HepG2 (cell line): ENCODE data around the gene TOX2. TPM values are rescaled to one million over a fixed set of nuclear protein-coding genes. Genes with fewer than 3 reads are reported as not detected.

Experiments used
- ATAC-seq: fragments of 200-7000 bp; cut with Tn5 transposase; 3 replicates; pipeline ENCODE4 v1.9.1; 2020; ENCODE audit warnings: mild to moderate bottlenecking, moderate library complexity
- BruUV-seq: library from RNA; stranded (reverse); fragments of 400-500 nt; replicated peaks from 2 replicates; lab custom pipeline; 2021; lab: Mats Ljungman, UMichigan
- CTCF ChIA-PET: fragments of 300-600 bp; formaldehyde crosslinking; extraction: SDS; loops from one replicate; lab custom pipeline; 2021; ENCODE audit warnings: low total read pairs, inconsistent platforms, low intra/inter-chr PET ratio; lab: Yijun Ruan, JAX
- POLR2A ChIA-PET: fragments of 350-600 bp; sonication (Branson Sonifier 250); formaldehyde crosslinking; loops from one replicate; lab custom pipeline; 2020; ENCODE audit warnings: antibody characterized with exemption, inconsistent platforms; lab: Yijun Ruan, JAX
- DNase-seq: peaks from one replicate; pipeline ENCODE4 v3.0.0-alpha.2; 2015; ENCODE audit warnings: low spot score
- FAIRE-seq: peaks from 3 replicates; lab custom pipeline; 2011; peaks lifted over from hg19 to GRCh38; lab: Jason Lieb, UNC
- H2AFZ ChIP-seq: one replicate; pipeline ENCODE4 v1.6.1; 2011; ENCODE audit warnings: low read length, inconsistent platforms
- H3K27ac ChIP-seq: fragments of 300-600 bp; 3 replicates; pipeline ENCODE4 v1.8.0; 2011; ENCODE audit warnings: mixed run types, mild to moderate bottlenecking, mixed read lengths, low read length, inconsistent platforms; ENCODE audit not compliant: insufficient read depth; ENCODE audit errors: extremely low read length
- H3K27me3 ChIP-seq, 2 experiments: fragments of 200-600 bp in 1 of 2; 2 replicates in 1 of 2; 3 replicates in 1 of 2; pipeline versions ENCODE4 v1.6.0 to v1.8.0; 2011; ENCODE audit warnings: low read length in 2 of 2, mild to moderate bottlenecking in 2 of 2, moderate library complexity in 2 of 2, inconsistent platforms in 1 of 2; ENCODE audit not compliant: insufficient read depth in 2 of 2, control insufficient read depth in 1 of 2
- H3K36me3 ChIP-seq, 2 experiments: fragments of 200-600 bp in 1 of 2; replicated peaks in 1 of 2; 2 replicates in 1 of 2; 3 replicates in 1 of 2; pipeline versions ENCODE4 v1.5.1 to v1.8.0; 2011; ENCODE audit warnings: low read length in 2 of 2, inconsistent platforms in 1 of 2; ENCODE audit not compliant: insufficient read depth in 2 of 2, control insufficient read depth in 1 of 2
- H3K4me1 ChIP-seq: 2 replicates; pipeline ENCODE4 v1.5.1; 2012; ENCODE audit warnings: low read length, inconsistent platforms; ENCODE audit not compliant: insufficient read depth
- H3K4me2 ChIP-seq: 2 replicates; pipeline ENCODE4 v1.6.0; 2011; ENCODE audit warnings: low read depth, low read length, inconsistent platforms
- H3K4me3 ChIP-seq, 3 experiments: fragments of 200-600 bp in 1 of 3; sonication (generic), shearing (Covaris generic) in 1 of 3; replicated peaks in 1 of 3; 2 replicates each; pipeline ENCODE4 v1.5.1; 2011 to 2016; ENCODE audit warnings: low read length in 3 of 3, inconsistent platforms in 2 of 3, low read depth in 2 of 3, mild to moderate bottlenecking in 2 of 3, control low read depth in 1 of 3, mixed read lengths in 1 of 3; ENCODE audit not compliant: insufficient read depth in 1 of 3
- H3K79me2 ChIP-seq: one replicate; pipeline ENCODE4 v1.6.1; 2011; ENCODE audit warnings: low read length, inconsistent platforms; ENCODE audit not compliant: insufficient read depth
- H3K9ac ChIP-seq: 2 replicates; pipeline ENCODE4 v1.6.0; 2011; ENCODE audit warnings: mild to moderate bottlenecking, low read depth, low read length, inconsistent platforms; ENCODE audit not compliant: insufficient read depth
- H3K9me3 ChIP-seq: 2 replicates; pipeline ENCODE4 v1.5.1; 2012; ENCODE audit warnings: mild to moderate bottlenecking, low read length
- H4K20me1 ChIP-seq: 2 replicates; pipeline ENCODE4 v1.6.0; 2011; ENCODE audit warnings: inconsistent platforms, mild to moderate bottlenecking, low read length, moderate library complexity; ENCODE audit not compliant: insufficient read depth
- BCL6 ChIP-seq: IDR thresholded peaks from 2 replicates; pipeline ENCODE4 v1.6.1; 2016; ENCODE audit warnings: missing genetic modification reagents, missing compliant biosample characterization
- BCLAF1 ChIP-seq: fragments of 450-650 bp; IDR thresholded peaks from 2 replicates; pipeline ENCODE4 v1.6.1; 2017; ENCODE audit warnings: mild to moderate bottlenecking
- CREB1 ChIP-seq, 2 experiments: fragments of 450-650 bp in 1 of 2; IDR thresholded peaks; 2 replicates each; pipeline ENCODE4 v1.6.1; 2016 to 2017; ENCODE audit warnings: control low read depth in 1 of 2, mild to moderate bottlenecking in 1 of 2, missing compliant biosample characterization in 1 of 2, missing genetic modification characterization in 1 of 2
- DNMT3B ChIP-seq: conservative IDR thresholded peaks from 2 replicates; pipeline ENCODE4 v1.6.1; 2016; ENCODE audit warnings: missing biosample characterization, control low read depth
- NFKB2 ChIP-seq: sonication (generic); formaldehyde crosslinking; IDR thresholded peaks from 2 replicates; pipeline ENCODE4 v1.4.0; 2020; ENCODE audit warnings: missing genetic modification reagents, borderline replicate concordance
- RARA ChIP-seq: IDR thresholded peaks from 2 replicates; pipeline ENCODE4 v1.6.1; 2016; ENCODE audit warnings: missing genetic modification reagents, missing compliant biosample characterization
- REL ChIP-seq: sonication (generic); formaldehyde crosslinking; conservative IDR thresholded peaks from 2 replicates; pipeline ENCODE4 v1.8.0; 2022; ENCODE audit warnings: mild to moderate bottlenecking, missing genetic modification reagents, moderate library complexity
- SETDB1 ChIP-seq: sonication (generic); formaldehyde crosslinking; IDR thresholded peaks from 2 replicates; pipeline ENCODE4 v1.5.1; 2020; ENCODE audit warnings: missing genetic modification reagents, mild to moderate bottlenecking, borderline replicate concordance
- SMAD1 ChIP-seq: sonication (generic); formaldehyde crosslinking; IDR thresholded peaks from 2 replicates; pipeline ENCODE4 v1.4.0; 2020; ENCODE audit warnings: missing genetic modification reagents, low read depth, mild to moderate bottlenecking, borderline replicate concordance
- U2AF2 ChIP-seq: fragments of 200-400 bp; formaldehyde crosslinking; IDR thresholded peaks from 2 replicates; pipeline ENCODE4 v1.6.1; 2017; ENCODE audit warnings: low read depth, mild to moderate bottlenecking, low read length
- ZNF646 ChIP-seq: sonication (generic); formaldehyde crosslinking; IDR thresholded peaks from 2 replicates; pipeline ENCODE4 v1.9.0; 2021; ENCODE audit warnings: mild to moderate bottlenecking, missing genetic modification reagents
- ZZZ3 ChIP-seq: sonication (generic); formaldehyde crosslinking; IDR thresholded peaks from 2 replicates; pipeline ENCODE4 v1.4.0; 2020; ENCODE audit warnings: missing genetic modification reagents, mild to moderate bottlenecking, borderline replicate concordance
- WGBS: methylation state at CpG from one replicate; pipeline ENCODE4 v1.1.6; 2017; ENCODE audit warnings: low lambda C conversion rate; 5-methylcytosine and 5-hydroxymethylcytosine counted together
- in situ Hi-C: cut with HindIII; loops from 2 replicates; pipeline ENCODE4 v1.10.0; 2017; ENCODE audit warnings: low pct_unique_long_range_greater_than_20kb; ENCODE audit not compliant: extremely low pct_ligation_motif_present
- intact Hi-C: fragments of 100-400 bp; cut with micrococcal nuclease; formaldehyde crosslinking; loops from one replicate; pipeline ENCODE4 v1.10.0; 2022; ENCODE audit not compliant: unreplicated experiment
- polyA plus RNA-seq, 8 experiments: library from polyadenylated mRNA; depleted of rRNA in 3 of 8; stranded (reverse) in 7 of 8; unstranded in 1 of 8; fragments of >200 nt; fragmentation: Illumina TruSeq in 4 of 8; extraction: Trizol in 4 of 8; gene quantifications; 2 replicates each; pipeline versions ENCODE4 v1.2.1 to v1.2.3, GENCODE V29; 2011 to 2016; ENCODE audit warnings: low read depth in 4 of 8, missing spikeins in 1 of 8, mixed read lengths in 1 of 8; ENCODE audit not compliant: insufficient read depth in 1 of 8
- total RNA-seq, 5 experiments: library from RNA; depleted of rRNA; stranded (reverse); fragments of >200 nt; fragmentation: Illumina TruSeq; extraction: Trizol; gene quantifications; 2 replicates each; pipeline ENCODE4 v1.2.3, GENCODE V29; 2016; ENCODE audit warnings: low read depth in 1 of 5

Gene TOX2
- total and polyA plus RNA-seq, 2 of the 13 experiments (the other 11 are each of a cell fraction or from before 2014, with no cell fraction given), result not detected

DNA sequence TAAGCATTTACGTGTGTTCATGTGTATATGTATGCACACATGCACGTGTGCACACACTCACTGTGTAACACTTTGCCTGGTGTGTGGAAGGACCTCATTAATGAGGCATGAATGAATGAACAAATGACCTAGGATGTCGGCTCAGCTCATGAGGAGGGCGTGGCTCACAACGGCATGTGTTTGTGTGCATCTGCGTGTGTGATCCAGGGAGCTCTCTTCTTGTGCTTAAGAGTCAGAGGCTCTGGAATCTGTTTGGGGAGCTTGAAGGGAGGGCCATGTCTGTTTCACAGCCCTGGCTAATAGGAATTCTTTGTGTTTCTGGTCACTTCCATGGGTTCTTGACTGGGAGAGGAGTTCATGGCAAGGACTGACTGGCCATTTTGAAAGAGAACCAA lies 32.7 kb downstream of the TOX2 start (continued):
- TF ChIP-seq BCLAF1, result no peak

- peaks cover 12 to 61% of the 10 kb centered on the region in 2 experiments; a peak in 3 of 5 replicates for H3K27me3 ChIP-seq
- ChIA-PET CTCF (no interaction called here), POLR2A (no interaction called here)
- H2AFZ ChIP-seq, result no peak overlapping the region
- DNase-seq (no peak), ATAC-seq (no peak), FAIRE-seq (no peak)
- H3K36me3 ChIP-seq, result no peaks in the 10 kb centered on the region
- H3K79me2 ChIP-seq, result no peaks in the 10 kb centered on the region
- no peak overlapping the region for H3K27ac ChIP-seq
- H3K9me3 ChIP-seq, result no peaks in the 10 kb centered on the region
- no peak overlapping the region for H3K4me3 ChIP-seq
- intact Hi-C loops (no loop called here), in situ Hi-C loops (no loop called here)
- no peaks in the 10 kb centered on the region for H4K20me1 ChIP-seq
- BruUV-seq, result no TSS peak
- H3K9ac ChIP-seq, result no peak overlapping the region
- H3K4me1 ChIP-seq, result no peaks in the 10 kb centered on the region
- 0% methylated on average over 8 of the region's 8 CpGs for WGBS
- no peak overlapping the region for H3K4me2 ChIP-seq
- TF ChIP-seq RARA (CRISPR knock-in tag) (no peak), ZNF646 (no peak), ZZZ3 (CRISPR knock-in tag) (no peak), DNMT3B (no peak), SMAD1 (CRISPR knock-in tag) (no peak), NFKB2 (CRISPR knock-in tag) (no peak), U2AF2 (no peak), SETDB1 (CRISPR knock-in tag) (no peak), REL (CRISPR knock-in tag) (no peak), BCL6 (CRISPR knock-in tag) (no peak), CREB1 (IDR thresholded peaks at IDR 0.05) (no peak), CREB1 (CRISPR knock-in tag; IDR thresholded peaks at IDR 0.05) (no peak)
These were observed 33.8 kb downstream of the TOX2 start for GRCh38 chr20:43948455-43948854.
